DMS153 treated with DMSO at 0.1 percent for 48 hours (cell line): ENCODE measurements around the gene DLGAP1.

Source experiments
- DNase-seq: peaks from one replicate; lab custom pipeline; 2025; ENCODE audit not compliant: unreplicated experiment; lab: John Stamatoyannopoulos, UW

Gene DLGAP1

DNA sequence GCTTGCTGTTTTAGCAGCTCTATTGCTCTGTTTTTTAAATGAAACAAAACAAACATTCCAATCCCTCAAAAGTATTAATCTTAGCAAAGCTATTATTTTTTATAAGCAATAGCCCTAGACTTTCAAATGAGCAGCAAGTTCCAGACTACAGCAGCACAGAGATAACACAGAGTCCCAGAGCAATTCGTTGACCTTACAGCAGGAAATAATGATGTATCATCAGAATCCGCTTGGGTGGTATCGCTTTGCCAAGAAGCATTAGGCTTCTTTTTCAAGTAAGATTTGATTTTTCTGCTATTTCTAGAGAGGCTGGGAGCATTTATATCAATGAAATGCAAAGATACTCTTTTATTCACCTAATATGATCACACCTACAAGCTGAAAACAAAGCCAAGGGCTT is 209.7 kb downstream of the DLGAP1 start:
- DNase-seq: no peak

DNA sequence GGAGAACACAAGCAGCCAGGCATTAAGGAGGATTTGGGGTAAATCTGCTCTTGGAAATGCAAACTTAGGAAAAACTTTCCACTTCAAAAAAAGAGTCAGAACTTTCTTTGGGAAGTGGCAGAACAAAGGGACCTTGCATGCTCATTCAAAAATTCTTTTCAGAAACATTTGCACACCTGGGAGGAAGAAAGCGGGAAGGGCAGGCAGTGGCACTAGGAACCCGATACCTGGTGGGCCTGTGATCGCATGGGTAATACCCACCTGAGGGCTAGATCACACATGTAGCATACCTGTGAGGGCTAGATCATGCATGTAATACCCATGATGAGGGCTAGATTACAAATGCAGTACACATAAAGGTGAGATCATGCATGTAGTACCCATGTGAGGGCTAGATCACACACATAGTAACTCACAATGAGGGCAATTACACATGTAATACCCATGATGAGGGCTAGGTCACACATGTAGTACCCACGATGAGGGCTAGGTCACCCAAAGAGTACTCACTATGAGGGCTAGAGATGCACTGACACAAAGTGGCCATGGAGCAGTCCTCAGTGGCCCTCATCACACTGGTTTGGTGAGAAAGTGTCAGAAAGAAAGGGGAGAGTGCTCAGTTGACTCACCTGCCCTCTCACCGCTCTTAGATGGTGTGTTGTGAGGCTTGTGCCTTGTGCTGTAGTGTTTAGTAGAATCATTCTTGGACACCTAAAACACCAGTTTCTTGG is 212.5 kb downstream of the DLGAP1 start:
- DNase-seq: no peak

DNA sequence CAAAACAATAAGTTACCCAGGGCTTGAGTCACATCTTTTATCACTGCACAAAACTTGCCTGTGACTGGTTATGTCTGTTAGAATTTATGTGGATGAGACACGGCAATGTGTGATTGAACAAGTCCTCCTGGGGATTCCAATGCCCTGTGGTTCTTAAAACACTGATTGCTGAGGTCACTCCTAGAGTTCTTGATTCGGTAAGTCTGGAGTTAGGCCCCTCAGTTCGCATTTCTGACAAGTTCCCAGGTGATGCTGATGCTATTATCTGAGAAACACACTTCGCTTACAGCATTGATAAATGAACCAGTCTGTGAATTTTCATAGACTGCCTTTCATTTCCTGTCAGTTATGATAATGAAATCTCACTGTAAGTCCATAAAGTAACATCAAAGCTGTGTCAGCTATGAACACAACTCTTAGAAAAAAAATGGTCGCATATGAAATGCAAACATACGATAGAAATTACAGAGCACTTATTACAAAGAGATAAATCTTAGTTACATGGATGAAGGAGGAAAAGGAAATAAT is 214.0 kb downstream of the DLGAP1 start:
- DNase-seq: no peak

DNA sequence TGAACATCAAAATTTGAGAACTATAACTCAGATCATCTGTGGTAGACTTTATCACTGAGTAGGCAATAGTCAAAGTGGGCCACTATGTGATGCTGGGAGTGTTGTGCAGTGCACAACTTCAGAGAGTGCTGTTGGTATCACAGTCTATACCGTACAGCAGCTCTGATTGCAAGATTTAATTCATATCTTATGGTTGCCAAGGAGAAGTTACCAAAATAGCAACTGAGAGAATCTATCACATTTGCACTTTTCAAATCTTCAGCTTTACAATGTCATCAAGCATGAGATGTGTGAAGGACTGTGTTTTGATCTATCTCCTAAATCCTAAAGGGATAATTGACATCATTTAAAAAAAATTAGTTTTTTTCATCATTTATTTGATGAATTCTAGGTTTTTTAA is 216.1 kb downstream of the DLGAP1 start:
- no peak for DNase-seq

DNA sequence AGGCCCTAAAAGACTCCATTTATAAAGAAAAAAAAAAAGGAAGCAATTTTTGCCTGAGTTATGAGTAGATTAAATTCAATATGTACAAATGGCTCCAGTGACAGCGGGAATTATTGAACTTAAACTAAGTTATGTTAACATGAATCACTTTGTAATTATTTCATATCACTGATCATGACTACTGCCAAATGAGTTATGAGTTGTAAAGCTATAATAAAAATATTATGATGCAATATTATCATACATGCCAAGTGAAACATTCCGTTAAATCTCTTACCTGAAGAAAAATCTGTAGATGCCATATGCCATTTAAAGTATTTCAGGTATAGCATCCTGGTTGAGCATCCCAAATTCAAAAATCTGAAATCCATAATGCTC is 217.5 kb downstream of the DLGAP1 start:
- no peak for DNase-seq

DNA sequence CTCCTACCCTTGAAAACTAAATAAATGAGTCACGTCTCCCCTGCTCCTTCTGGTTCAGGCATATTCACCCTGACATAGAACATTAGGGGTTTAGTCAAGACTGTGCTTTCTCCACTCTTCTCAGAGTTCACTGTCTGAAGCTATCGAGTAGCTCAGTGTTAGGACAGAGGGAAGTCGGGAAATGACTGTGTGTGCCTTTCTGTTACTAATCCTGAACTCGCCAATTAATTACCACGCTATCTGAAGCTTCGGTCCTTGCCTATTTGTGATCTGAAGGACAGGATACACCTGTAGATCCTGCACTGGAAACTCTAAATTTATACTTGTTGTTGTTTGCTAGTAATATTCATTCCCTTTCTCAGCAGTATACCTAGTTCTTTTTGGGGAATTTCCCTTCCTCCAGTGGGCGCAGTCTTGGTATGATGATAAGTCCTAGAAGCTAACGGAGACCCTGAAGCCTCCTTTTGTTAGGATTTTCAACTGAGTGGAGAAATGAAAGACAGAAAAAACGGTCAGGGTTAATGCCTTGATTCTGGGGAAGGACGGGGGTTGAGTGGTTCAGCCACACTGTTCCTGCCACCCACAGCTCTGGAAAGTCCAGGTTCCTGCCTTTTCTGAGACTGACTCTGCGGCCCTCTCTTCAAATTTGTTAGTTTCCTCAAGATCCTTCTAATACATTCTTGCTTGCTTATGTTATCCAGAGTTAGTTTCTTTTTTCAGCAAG is 218.0 kb downstream of the DLGAP1 start:
- DNase-seq: no peak

DNA sequence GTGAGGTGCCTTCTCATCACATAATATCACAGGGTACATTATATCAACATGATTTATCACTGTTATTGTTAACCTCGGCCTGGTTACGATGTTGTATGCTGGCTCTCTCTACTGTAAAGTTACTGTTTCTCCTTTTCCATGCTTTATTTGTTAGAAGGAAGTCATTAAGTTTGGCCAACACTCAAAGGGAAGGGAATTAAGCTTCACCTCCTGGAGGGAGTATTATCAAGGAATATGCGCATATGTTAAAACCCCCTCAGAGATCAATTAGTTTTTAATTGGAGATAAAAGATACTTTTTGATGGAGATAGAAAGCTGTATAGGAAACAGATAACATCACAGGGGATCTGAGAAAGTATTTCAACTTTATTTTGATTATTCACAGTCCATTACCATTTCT is 221.6 kb downstream of the DLGAP1 start:
- no peak for DNase-seq

DNA sequence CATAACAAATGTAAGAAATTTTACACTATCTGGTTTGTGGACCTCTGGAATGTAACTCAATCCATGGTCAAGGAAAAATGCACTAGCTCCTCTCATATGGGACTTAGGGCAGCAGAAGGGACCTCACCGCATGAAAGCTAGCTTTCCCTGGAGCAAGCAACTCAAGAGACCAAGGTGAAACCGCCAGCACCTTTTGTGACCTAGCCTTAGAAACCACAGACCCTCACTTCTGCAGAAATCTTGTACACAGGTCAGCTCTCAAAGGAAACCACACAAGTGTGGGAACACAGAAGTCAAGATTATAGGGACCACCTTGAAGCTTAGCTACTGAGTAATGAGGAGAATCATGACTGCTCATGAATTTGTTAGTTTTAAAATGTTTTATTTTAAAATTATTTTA is 222.5 kb downstream of the DLGAP1 start:
- no peak for DNase-seq

DNA sequence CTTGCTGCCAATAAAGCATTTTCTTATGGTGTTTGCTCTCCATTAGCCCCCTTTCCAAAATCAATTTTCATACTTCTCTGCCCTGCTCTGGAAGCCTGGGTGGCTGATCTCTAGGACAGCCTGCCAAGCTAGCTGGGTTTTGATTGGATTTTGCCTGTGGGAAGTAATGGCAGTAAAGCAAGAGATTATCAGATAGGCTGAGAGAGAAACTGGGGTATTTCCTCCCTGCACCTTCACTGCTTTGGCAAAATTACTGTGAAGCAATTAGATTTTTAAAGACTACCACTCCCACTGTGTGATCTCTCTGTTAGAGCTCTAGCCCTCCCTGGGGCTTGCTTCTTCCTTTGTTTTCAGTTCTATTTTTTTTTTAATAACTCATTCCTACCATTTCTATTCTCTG is 223.8 kb downstream of the DLGAP1 start:
- no peak for DNase-seq

DNA sequence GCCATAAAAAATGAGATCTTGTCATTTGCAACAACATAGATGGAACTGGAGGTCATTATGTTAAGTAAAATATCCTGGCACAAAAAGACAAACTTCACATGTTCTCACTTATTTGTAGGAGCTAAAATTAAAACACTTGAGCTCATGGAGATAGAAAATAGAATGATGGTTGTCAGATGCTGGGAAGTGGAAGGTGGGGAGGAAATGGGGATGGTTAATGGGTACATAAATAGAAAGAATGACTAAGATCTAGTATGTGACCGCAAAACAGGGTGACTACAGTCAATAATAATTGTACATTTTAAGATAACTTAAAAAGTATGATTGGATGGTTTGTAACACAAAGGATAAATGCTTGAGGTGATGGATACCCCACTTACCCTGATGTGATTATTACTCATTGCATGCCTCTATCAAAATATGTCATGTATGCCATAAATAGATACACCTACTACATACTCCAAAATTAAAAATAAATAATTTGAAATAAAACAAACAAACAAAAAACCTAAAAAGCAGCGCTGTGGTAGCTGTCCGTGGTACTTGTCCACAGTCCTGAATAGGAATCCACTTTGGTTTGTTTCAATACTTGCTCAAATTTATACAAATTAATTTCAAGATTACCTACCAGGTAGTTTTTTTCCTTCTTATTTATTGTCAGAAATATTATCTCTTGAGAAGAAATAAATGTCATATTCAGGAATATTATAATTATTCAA is 224.5 kb downstream of the DLGAP1 start:
- DNase-seq: no peak

DNA sequence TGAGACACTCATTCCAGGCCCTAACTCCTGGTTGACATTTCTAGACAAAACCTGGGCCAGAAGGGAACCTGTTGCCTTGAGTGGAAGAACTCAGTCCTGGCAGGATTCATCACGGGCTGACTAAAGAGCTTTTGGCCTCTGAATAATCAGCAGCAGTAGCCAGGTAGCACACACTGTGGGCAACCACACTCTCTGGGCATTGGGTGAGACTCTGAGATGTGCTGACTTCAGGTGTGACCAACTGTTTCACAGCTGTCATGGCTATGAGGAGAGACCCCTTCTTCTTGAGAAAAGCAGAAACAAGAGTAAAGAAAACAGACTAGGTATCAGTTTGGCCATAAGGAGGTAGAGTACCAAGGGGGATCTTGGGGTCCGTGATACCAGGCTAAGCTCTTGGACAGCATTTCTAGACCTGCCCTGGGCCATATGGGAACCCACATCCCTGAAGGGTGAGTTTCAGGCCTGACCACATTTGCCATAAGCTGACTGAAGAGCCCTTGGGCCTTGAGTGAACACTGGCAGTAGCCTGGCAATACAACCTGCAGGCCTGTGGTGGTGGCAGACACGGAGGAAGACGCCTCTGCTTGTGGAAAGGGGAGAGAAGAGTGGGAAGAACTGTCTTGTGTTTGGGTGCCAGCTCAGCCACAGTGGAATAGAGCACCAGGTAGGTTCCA is 230.9 kb downstream of the DLGAP1 start:
- DNase-seq: no peak

DNA sequence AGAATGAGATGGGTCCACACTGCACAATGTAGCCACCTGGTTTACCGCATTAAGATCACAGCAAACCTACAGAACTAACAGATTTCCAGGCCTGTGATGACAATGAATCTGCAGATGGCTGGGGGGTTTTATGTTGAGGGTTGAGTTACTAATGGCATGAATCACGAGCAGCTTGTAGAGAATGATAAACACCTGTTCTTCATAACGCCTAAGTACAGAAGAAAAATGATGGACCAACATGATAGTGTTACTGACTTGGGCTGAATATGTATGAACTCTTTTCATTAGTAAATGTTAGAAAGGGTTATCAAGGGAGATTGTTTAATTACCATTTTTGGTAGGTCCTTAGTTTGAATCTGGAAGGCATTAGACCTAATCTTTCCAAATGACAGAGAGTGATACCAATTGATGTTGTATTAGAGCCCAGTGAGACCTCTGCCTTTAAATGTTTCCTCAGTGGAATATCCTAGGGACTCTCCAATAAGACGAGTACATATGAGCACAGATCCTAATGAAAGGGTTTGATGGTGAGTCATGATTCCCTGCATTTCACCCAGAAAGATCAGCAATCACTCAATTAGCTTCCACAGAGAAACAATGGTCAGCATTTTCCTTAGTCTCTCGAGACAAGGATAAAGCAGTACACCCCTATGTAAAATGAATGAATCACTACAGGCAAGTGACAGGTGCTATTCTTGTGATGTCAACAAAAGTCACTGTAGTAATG is 243.8 kb downstream of the DLGAP1 start:
- DNase-seq: no peak

DNA sequence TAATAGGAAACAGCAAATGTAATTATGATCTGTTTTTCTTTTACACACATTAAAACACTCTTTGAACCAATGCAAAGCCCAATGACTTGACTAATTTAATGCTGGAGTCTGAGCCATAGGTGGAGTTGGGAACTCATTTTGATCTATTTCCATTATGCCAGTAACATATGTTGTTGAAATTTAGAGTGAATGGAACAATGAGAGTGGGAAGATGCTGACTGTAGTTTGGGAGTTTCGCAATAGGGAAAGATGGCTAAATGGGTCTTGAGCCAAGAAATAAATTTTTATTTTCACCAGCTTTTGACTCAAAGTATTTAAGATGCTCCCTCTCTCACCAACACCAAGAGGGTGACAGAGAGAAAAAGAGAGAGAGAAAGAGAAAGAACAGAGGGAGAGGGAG is 246.7 kb downstream of the DLGAP1 start:
- no peak for DNase-seq

DNA sequence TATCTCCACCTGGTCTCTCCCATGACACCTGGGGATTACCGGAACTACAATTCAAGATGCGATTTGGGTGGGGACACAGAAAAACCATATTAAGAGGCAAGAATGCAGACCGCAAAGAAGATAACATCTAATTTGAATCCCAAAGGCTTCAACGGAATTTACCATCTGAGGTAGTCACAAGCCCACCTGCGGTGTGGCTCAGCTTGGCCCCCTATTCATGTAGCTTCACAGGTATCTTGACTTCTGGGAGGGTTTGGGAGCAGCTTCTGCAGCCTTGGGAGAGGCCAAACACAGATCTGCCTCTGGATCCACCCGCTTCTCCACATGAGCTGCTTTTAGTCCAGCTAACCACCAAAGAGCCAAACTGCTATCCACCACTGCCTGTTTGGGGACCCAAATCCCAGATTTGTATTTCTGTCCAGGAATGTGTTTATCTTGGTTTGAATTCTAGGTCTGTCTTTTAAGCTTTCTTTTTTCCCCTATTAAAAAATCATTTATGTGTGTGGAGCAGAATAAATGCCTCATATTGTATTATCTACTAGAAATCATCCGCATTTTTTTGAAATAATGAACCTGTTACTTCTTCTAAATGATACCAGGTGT is 247.6 kb downstream of the DLGAP1 start:
- DNase-seq: no peak

DNA sequence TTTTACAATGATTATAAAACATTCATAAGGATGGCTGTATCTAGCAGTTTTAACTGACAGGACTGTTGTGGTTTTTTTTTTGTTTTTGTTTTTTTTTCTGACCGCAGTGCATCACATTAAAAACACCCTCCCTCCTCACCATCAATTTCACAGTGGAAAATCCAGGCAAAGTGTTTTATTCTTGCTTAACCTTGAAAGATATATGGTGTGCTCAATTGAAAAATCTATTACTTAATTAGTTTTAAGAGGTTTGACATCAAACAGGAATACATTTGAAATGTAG is 250.7 kb downstream of the DLGAP1 start:
- no peak for DNase-seq

DNA sequence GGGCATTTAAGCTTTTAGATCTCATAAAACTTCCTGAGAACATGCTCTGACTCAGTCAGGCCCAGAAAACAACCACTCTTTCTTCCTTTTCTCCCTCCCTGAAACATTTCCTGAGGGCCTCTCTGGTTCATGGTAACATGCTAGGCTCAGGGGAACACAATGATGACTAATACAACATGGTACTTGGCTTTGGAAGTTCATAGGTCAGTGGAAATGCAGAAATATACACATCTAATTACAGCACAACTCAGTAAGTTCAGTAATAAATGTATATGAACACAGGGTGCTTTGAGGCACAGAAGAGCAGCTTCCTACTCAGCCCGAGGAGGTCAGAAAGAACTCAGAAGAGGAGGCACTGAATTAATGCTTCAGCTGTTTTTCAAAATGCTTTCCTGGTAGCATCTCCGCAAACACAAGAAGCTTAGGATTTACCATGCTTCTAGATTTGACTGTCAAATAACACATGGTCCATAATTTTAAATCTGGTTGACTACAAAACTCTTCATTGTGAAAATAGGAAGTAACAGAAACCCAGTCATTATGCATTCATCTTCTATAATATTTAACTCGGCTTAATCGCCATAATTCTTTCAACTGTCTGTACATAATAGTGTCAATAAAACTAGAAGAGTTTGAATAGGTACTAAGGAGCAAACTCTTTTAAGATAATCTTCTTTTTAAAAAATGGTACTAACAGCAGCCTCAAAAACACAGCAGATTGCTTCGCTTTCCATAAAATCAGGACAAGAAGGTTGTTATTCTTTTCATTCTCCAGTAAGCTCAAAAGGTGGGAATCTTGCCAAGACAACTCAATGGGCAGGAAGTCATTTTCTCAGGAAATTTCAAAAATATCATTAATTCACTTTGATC is 251.3 kb downstream of the DLGAP1 start:
- no peak for DNase-seq

DNA sequence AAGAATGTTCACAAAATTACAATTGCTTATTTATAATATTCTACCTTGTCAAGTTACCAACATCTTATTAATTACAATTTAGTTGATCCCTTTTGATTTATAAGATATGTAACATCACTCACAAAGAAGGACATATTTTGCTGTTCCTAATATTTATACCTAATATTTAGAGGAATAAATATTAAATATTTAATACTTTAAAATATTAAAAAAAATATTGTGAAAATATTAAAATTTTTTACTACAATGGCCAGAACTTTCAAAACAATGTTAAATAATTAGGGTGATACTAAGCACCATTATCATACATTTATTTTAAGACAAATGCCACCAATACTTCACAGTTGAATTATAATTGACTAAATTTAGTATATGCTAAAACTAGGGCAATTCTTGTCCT is 254.7 kb downstream of the DLGAP1 start:
- no peak for DNase-seq

DNA sequence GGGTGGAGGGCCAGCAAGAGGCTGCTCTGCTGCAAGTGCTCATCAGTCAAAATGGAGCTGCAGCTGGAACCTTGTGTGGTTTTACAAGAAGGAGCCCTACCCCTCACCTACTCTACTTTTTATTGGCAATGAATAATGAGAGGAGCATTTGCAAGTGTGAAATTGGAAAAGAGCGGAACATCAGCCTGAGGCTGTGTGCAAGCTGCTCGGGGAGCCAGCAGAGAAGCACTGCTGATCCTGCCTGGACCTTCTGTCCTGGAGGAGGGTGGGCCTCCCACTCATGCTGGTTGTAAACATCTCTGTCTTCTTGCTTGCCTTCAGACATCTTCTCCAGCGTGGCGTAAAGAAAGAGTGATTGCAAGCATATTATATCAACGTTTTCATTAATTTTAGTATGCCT is 256.2 kb downstream of the DLGAP1 start:
- no peak for DNase-seq

DNA sequence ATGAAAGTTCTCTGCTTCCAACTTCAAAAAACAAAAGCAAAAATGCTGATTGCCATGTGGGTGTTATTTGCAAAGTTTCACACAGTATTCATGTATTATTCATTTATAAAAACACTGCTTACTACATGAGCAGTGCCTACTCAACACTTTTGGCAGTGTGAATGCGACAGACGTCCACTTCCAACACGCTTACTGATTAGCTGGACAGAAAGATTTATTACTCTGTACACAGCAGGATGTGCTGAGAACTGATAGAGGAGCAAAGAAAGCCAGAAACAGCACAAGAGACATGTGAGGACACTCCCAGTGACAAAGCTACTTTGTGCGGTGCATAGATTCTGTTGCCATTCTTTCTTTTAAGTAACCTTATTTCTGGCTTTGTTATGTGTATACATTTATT is 258.8 kb downstream of the DLGAP1 start:
- DNase-seq: no peak

DNA sequence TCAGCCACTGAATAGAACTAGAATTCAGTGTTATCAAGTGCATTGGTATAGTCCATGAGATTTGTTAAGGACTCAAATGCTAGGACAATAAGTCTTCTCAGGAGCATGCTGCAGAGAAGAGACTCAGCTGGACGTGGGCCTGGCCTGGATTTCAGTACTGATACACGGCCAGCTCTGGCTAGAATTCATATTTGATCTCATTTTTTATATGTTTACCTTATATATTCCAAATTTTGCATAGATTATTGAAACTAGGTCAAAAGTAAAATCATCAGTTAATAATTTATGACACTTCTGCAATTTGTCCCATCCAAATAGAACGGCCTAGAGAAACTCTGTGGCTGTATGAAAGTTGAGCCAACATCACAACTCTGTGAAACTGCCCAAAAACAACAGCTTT is 262.0 kb downstream of the DLGAP1 start:
- no peak for DNase-seq
